Sigmoid colon (tissue), 3 donors: ENCODE data around the gene MYBPC3.

Experiments
- POLR2A ChIP-seq, 2 donors: fragments of 450-650 bp; IDR thresholded peaks; one replicate each; pipeline ENCODE4 v1.6.1; 2016; ENCODE audit warnings: antibody characterized with exemption in 2 of 2, mild to moderate bottlenecking in 2 of 2, moderate library complexity in 2 of 2
- TF ChIP-seq, protein P1 (sequence below), 4 experiments: fragments of 450-650 bp in 3 of 4; fragments of 200-600 bp in 1 of 4; IDR thresholded peaks; one replicate each; pipeline ENCODE4 v1.5.1; 2016 to 2019; ENCODE audit warnings: antibody characterized with exemption in 4 of 4, mild to moderate bottlenecking in 3 of 4, moderate library complexity in 2 of 4

GRCh38 chr11:47357985-47358730, 5.7 kb upstream of the MYBPC3 start:
- no peak for TF ChIP-seq POLR2A (IDR thresholded peaks at IDR 0.05)
- TF ChIP-seq, protein P1, sequence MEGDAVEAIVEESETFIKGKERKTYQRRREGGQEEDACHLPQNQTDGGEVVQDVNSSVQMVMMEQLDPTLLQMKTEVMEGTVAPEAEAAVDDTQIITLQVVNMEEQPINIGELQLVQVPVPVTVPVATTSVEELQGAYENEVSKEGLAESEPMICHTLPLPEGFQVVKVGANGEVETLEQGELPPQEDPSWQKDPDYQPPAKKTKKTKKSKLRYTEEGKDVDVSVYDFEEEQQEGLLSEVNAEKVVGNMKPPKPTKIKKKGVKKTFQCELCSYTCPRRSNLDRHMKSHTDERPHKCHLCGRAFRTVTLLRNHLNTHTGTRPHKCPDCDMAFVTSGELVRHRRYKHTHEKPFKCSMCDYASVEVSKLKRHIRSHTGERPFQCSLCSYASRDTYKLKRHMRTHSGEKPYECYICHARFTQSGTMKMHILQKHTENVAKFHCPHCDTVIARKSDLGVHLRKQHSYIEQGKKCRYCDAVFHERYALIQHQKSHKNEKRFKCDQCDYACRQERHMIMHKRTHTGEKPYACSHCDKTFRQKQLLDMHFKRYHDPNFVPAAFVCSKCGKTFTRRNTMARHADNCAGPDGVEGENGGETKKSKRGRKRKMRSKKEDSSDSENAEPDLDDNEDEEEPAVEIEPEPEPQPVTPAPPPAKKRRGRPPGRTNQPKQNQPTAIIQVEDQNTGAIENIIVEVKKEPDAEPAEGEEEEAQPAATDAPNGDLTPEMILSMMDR (IDR thresholded peaks at IDR 0.05), result no peak
